HepG2 (cell line): ENCODE data around the gene LYRM1. TPM values are rescaled to one million over a fixed set of nuclear protein-coding genes. Genes with fewer than 3 reads are reported as not detected.

Source experiments
- ATAC-seq: fragments of 200-7000 bp; cut with Tn5 transposase; 3 replicates; pipeline ENCODE4 v1.9.1; 2020; ENCODE audit warnings: mild to moderate bottlenecking, moderate library complexity
- BruUV-seq: library from RNA; stranded (reverse); fragments of 400-500 nt; replicated peaks from 2 replicates; lab custom pipeline; 2021; lab: Mats Ljungman, UMichigan
- CTCF ChIA-PET: fragments of 300-600 bp; formaldehyde crosslinking; extraction: SDS; loops from one replicate; lab custom pipeline; 2021; ENCODE audit warnings: low total read pairs, inconsistent platforms, low intra/inter-chr PET ratio; lab: Yijun Ruan, JAX
- POLR2A ChIA-PET: fragments of 350-600 bp; sonication (Branson Sonifier 250); formaldehyde crosslinking; loops from one replicate; lab custom pipeline; 2020; ENCODE audit warnings: antibody characterized with exemption, inconsistent platforms; lab: Yijun Ruan, JAX
- DNase-seq: peaks from one replicate; pipeline ENCODE4 v3.0.0-alpha.2; 2015; ENCODE audit warnings: low spot score
- FAIRE-seq: peaks from 3 replicates; lab custom pipeline; 2011; peaks lifted over from hg19 to GRCh38; lab: Jason Lieb, UNC
- H2AFZ ChIP-seq: one replicate; pipeline ENCODE4 v1.6.1; 2011; ENCODE audit warnings: low read length, inconsistent platforms
- H3K27ac ChIP-seq: fragments of 300-600 bp; 3 replicates; pipeline ENCODE4 v1.8.0; 2011; ENCODE audit warnings: mixed run types, mild to moderate bottlenecking, mixed read lengths, low read length, inconsistent platforms; ENCODE audit not compliant: insufficient read depth; ENCODE audit errors: extremely low read length
- H3K27me3 ChIP-seq, 2 experiments: fragments of 200-600 bp in 1 of 2; 2 replicates in 1 of 2; 3 replicates in 1 of 2; pipeline versions ENCODE4 v1.6.0 to v1.8.0; 2011; ENCODE audit warnings: low read length in 2 of 2, mild to moderate bottlenecking in 2 of 2, moderate library complexity in 2 of 2, inconsistent platforms in 1 of 2; ENCODE audit not compliant: insufficient read depth in 2 of 2, control insufficient read depth in 1 of 2
- H3K36me3 ChIP-seq, 2 experiments: fragments of 200-600 bp in 1 of 2; replicated peaks in 1 of 2; 2 replicates in 1 of 2; 3 replicates in 1 of 2; pipeline versions ENCODE4 v1.5.1 to v1.8.0; 2011; ENCODE audit warnings: low read length in 2 of 2, inconsistent platforms in 1 of 2; ENCODE audit not compliant: insufficient read depth in 2 of 2, control insufficient read depth in 1 of 2
- H3K4me1 ChIP-seq: 2 replicates; pipeline ENCODE4 v1.5.1; 2012; ENCODE audit warnings: low read length, inconsistent platforms; ENCODE audit not compliant: insufficient read depth
- H3K4me2 ChIP-seq: 2 replicates; pipeline ENCODE4 v1.6.0; 2011; ENCODE audit warnings: low read depth, low read length, inconsistent platforms
- H3K4me3 ChIP-seq, 3 experiments: fragments of 200-600 bp in 1 of 3; sonication (generic), shearing (Covaris generic) in 1 of 3; replicated peaks in 1 of 3; 2 replicates each; pipeline ENCODE4 v1.5.1; 2011 to 2016; ENCODE audit warnings: low read length in 3 of 3, inconsistent platforms in 2 of 3, low read depth in 2 of 3, mild to moderate bottlenecking in 2 of 3, control low read depth in 1 of 3, mixed read lengths in 1 of 3; ENCODE audit not compliant: insufficient read depth in 1 of 3
- H3K79me2 ChIP-seq: one replicate; pipeline ENCODE4 v1.6.1; 2011; ENCODE audit warnings: low read length, inconsistent platforms; ENCODE audit not compliant: insufficient read depth
- H3K9ac ChIP-seq: 2 replicates; pipeline ENCODE4 v1.6.0; 2011; ENCODE audit warnings: mild to moderate bottlenecking, low read depth, low read length, inconsistent platforms; ENCODE audit not compliant: insufficient read depth
- H3K9me3 ChIP-seq: 2 replicates; pipeline ENCODE4 v1.5.1; 2012; ENCODE audit warnings: mild to moderate bottlenecking, low read length
- H4K20me1 ChIP-seq: 2 replicates; pipeline ENCODE4 v1.6.0; 2011; ENCODE audit warnings: inconsistent platforms, mild to moderate bottlenecking, low read length, moderate library complexity; ENCODE audit not compliant: insufficient read depth
- DNMT1 ChIP-seq: sonication (generic); formaldehyde crosslinking; IDR thresholded peaks from 2 replicates; pipeline ENCODE4 v1.5.1; 2020; ENCODE audit warnings: mild to moderate bottlenecking, missing genetic modification reagents
- FOXA1 ChIP-seq, 2 experiments: fragments of 450-650 bp in 1 of 2; sonication (generic) in 1 of 2; formaldehyde crosslinking in 1 of 2; IDR thresholded peaks; 2 replicates each; pipeline versions ENCODE4 v1.4.0 to v1.6.1; 2016 to 2020; ENCODE audit warnings: missing genetic modification reagents in 1 of 2
- POLR2AphosphoS5 ChIP-seq: IDR thresholded peaks from 2 replicates; pipeline ENCODE4 v1.6.1; 2012; ENCODE audit warnings: low read depth, low read length
- SOX13 ChIP-seq, 3 experiments: fragments of 450-650 bp in 1 of 3; sonication (generic) in 1 of 3; formaldehyde crosslinking in 1 of 3; IDR thresholded peaks in 2 of 3; conservative IDR thresholded peaks in 1 of 3; 2 replicates each; pipeline versions ENCODE4 v1.5.0 to v1.6.1; 2016 to 2020; ENCODE audit warnings: antibody characterized with exemption in 1 of 3, mild to moderate bottlenecking in 1 of 3, missing compliant biosample characterization in 1 of 3, missing genetic modification reagents in 1 of 3, moderate library complexity in 1 of 3
- SOX5 ChIP-seq: IDR thresholded peaks from 2 replicates; pipeline ENCODE4 v1.6.1; 2016; ENCODE audit warnings: borderline replicate concordance
- SOX6 ChIP-seq, 2 experiments: fragments of 450-650 bp in 1 of 2; sonication (generic) in 1 of 2; formaldehyde crosslinking in 1 of 2; IDR thresholded peaks; 2 replicates each; pipeline versions ENCODE4 v1.4.0 to v1.6.1; 2017 to 2020; ENCODE audit warnings: antibody characterized with exemption in 1 of 2, mild to moderate bottlenecking in 1 of 2, missing genetic modification reagents in 1 of 2
- ZBTB38 ChIP-seq: sonication (generic); formaldehyde crosslinking; IDR thresholded peaks from 2 replicates; pipeline ENCODE4 v1.5.1; 2020; ENCODE audit warnings: mild to moderate bottlenecking, missing genetic modification reagents
- ZNF652 ChIP-seq: IDR thresholded peaks from 2 replicates; pipeline ENCODE4 v1.6.1; 2016; ENCODE audit warnings: low read depth, borderline replicate concordance
- WGBS: methylation state at CpG from one replicate; pipeline ENCODE4 v1.1.6; 2017; ENCODE audit warnings: low lambda C conversion rate; 5-methylcytosine and 5-hydroxymethylcytosine counted together
- in situ Hi-C: cut with HindIII; loops from 2 replicates; pipeline ENCODE4 v1.10.0; 2017; ENCODE audit warnings: low pct_unique_long_range_greater_than_20kb; ENCODE audit not compliant: extremely low pct_ligation_motif_present
- intact Hi-C: fragments of 100-400 bp; cut with micrococcal nuclease; formaldehyde crosslinking; loops from one replicate; pipeline ENCODE4 v1.10.0; 2022; ENCODE audit not compliant: unreplicated experiment
- polyA plus RNA-seq, 8 experiments: library from polyadenylated mRNA; depleted of rRNA in 3 of 8; stranded (reverse) in 7 of 8; unstranded in 1 of 8; fragments of >200 nt; fragmentation: Illumina TruSeq in 4 of 8; extraction: Trizol in 4 of 8; gene quantifications; 2 replicates each; pipeline versions ENCODE4 v1.2.1 to v1.2.3, GENCODE V29; 2011 to 2016; ENCODE audit warnings: low read depth in 4 of 8, missing spikeins in 1 of 8, mixed read lengths in 1 of 8; ENCODE audit not compliant: insufficient read depth in 1 of 8
- total RNA-seq, 5 experiments: library from RNA; depleted of rRNA; stranded (reverse); fragments of >200 nt; fragmentation: Illumina TruSeq; extraction: Trizol; gene quantifications; 2 replicates each; pipeline ENCODE4 v1.2.3, GENCODE V29; 2016; ENCODE audit warnings: low read depth in 1 of 5
- TF ChIP-seq, protein P1 (sequence below): IDR thresholded peaks from 2 replicates; pipeline ENCODE4 v1.4.0; 2020; ENCODE audit warnings: mild to moderate bottlenecking, missing genetic modification reagents
- TF ChIP-seq, protein P2 (sequence below), 2 experiments: sonication (generic) in 1 of 2; formaldehyde crosslinking in 1 of 2; IDR thresholded peaks; 2 replicates each; pipeline versions ENCODE4 v1.5.1 to v1.6.1; 2011 to 2020; ENCODE audit warnings: borderline replicate concordance in 1 of 2, low read depth in 1 of 2, low read length in 1 of 2, mild to moderate bottlenecking in 1 of 2, missing genetic modification reagents in 1 of 2, moderate library complexity in 1 of 2
- TF ChIP-seq, protein P3 (sequence below): sonication (generic); formaldehyde crosslinking; IDR thresholded peaks from 2 replicates; pipeline ENCODE4 v1.9.0; 2021; ENCODE audit warnings: missing genetic modification reagents, mild to moderate bottlenecking, borderline replicate concordance
- TF ChIP-seq, protein P4 (sequence below): sonication (generic); formaldehyde crosslinking; IDR thresholded peaks from 2 replicates; pipeline ENCODE4 v1.8.0; 2022; ENCODE audit warnings: mild to moderate bottlenecking, missing genetic modification reagents, borderline replicate concordance

Gene LYRM1
- total and polyA plus RNA-seq, 2 of the 13 experiments (the other 11 are each of a cell fraction or from before 2014, with no cell fraction given), result 59.2 to 82.6 TPM

DNA sequence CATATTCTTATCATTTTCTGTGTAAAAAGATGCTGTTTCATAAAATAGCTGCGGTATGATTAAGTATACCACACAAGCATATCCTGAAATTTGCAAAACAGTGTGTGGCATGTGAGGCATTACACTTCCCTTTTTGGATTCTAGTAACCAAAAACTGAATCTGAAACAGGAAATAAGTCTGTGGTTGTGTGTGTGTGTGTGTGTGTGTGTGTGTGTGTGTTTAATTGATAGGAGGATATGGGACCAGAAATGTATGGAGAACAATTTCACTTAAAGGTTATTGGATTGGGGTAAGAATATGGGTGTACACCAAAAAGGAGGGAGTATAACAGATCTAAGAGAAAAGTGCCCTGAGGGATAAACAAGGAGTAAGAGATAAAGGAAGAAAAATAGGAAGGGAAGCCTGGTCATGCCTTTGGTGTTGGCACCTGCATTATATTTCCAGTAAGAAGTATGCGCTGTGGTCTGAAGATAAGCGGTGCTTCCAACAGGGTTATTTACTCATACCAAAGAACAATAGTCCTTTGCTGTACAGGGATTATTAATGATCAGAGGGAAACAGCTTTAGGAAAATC, 4.0 kb downstream of the LYRM1 start:
- 88% methylated on average over 3 of the region's 3 CpGs for WGBS
- no peak for ATAC-seq
- CTCF ChIA-PET, result no interaction called here
- no peaks in the 10 kb centered on the region; a peak in 1 of 5 replicates for H3K27me3 ChIP-seq
- POLR2A ChIA-PET, result no interaction called here
- no peak overlapping the region for H3K27ac ChIP-seq
- peaks cover 59% of the 10 kb centered on the region for H3K4me1 ChIP-seq
- no peak overlapping the region for H3K4me3 ChIP-seq
- in situ Hi-C loops, result no loop called here
- no peaks in the 10 kb centered on the region for H3K9me3 ChIP-seq
- intact Hi-C loops, result no loop called here
- no peak for FAIRE-seq
- DNase-seq, result peak; percentile 40
- no peak overlapping the region for H2AFZ ChIP-seq
- H4K20me1 ChIP-seq, result no peaks in the 10 kb centered on the region
- peaks cover 35% of the 10 kb centered on the region for H3K79me2 ChIP-seq
- no peak overlapping the region for H3K9ac ChIP-seq
- H3K4me2 ChIP-seq, result peak overlapping the region; percentile 2; the same call in 1 of the 2 replicates
- BruUV-seq, result no TSS peak
- H3K36me3 ChIP-seq, result no peaks in the 10 kb centered on the region; a peak in 1 of 5 replicates
- TF ChIP-seq SOX13 (IDR thresholded peaks at IDR 0.05), result 0 out of 2 replicates have a peak, but pooled peaks have one; percentile 27
- TF ChIP-seq SOX13 (CRISPR knock-in tag; conservative IDR thresholded peaks at IDR 0.05 in 1 of 2, IDR thresholded peaks at IDR 0.05 in 1 of 2), result peak in 1 of 2 experiments; percentile 90; a peak in 2 of 4 replicates
- TF ChIP-seq, protein P1, sequence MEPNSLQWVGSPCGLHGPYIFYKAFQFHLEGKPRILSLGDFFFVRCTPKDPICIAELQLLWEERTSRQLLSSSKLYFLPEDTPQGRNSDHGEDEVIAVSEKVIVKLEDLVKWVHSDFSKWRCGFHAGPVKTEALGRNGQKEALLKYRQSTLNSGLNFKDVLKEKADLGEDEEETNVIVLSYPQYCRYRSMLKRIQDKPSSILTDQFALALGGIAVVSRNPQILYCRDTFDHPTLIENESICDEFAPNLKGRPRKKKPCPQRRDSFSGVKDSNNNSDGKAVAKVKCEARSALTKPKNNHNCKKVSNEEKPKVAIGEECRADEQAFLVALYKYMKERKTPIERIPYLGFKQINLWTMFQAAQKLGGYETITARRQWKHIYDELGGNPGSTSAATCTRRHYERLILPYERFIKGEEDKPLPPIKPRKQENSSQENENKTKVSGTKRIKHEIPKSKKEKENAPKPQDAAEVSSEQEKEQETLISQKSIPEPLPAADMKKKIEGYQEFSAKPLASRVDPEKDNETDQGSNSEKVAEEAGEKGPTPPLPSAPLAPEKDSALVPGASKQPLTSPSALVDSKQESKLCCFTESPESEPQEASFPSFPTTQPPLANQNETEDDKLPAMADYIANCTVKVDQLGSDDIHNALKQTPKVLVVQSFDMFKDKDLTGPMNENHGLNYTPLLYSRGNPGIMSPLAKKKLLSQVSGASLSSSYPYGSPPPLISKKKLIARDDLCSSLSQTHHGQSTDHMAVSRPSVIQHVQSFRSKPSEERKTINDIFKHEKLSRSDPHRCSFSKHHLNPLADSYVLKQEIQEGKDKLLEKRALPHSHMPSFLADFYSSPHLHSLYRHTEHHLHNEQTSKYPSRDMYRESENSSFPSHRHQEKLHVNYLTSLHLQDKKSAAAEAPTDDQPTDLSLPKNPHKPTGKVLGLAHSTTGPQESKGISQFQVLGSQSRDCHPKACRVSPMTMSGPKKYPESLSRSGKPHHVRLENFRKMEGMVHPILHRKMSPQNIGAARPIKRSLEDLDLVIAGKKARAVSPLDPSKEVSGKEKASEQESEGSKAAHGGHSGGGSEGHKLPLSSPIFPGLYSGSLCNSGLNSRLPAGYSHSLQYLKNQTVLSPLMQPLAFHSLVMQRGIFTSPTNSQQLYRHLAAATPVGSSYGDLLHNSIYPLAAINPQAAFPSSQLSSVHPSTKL (CRISPR knock-in tag), result 0 out of 2 replicates have a peak, but pooled peaks have one; percentile 33
- TF ChIP-seq, protein P2, sequence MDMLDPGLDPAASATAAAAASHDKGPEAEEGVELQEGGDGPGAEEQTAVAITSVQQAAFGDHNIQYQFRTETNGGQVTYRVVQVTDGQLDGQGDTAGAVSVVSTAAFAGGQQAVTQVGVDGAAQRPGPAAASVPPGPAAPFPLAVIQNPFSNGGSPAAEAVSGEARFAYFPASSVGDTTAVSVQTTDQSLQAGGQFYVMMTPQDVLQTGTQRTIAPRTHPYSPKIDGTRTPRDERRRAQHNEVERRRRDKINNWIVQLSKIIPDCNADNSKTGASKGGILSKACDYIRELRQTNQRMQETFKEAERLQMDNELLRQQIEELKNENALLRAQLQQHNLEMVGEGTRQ (IDR thresholded peaks at IDR 0.05; ENCODE audit: low read depth, low read length), result no peak
- TF ChIP-seq, protein P2 (CRISPR knock-in tag; IDR thresholded peaks at IDR 0.05; ENCODE audit: borderline replicate concordance), result no peak
- TF ChIP-seq, protein P3, sequence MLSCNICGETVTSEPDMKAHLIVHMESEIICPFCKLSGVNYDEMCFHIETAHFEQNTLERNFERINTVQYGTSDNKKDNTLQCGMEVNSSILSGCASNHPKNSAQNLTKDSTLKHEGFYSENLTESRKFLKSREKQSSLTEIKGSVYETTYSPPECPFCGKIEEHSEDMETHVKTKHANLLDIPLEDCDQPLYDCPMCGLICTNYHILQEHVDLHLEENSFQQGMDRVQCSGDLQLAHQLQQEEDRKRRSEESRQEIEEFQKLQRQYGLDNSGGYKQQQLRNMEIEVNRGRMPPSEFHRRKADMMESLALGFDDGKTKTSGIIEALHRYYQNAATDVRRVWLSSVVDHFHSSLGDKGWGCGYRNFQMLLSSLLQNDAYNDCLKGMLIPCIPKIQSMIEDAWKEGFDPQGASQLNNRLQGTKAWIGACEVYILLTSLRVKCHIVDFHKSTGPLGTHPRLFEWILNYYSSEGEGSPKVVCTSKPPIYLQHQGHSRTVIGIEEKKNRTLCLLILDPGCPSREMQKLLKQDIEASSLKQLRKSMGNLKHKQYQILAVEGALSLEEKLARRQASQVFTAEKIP (CRISPR knock-in tag), result no peak
- TF ChIP-seq FOXA1 (IDR thresholded peaks at IDR 0.05), result no peak
- peak; percentile 36; the same call in 1 of the 2 replicates for TF ChIP-seq FOXA1 (CRISPR knock-in tag; IDR thresholded peaks at IDR 0.05)
- TF ChIP-seq ZNF652 (CRISPR knock-in tag), result no peak
- no peak for TF ChIP-seq SOX6 (IDR thresholded peaks at IDR 0.05)
- TF ChIP-seq SOX6 (CRISPR knock-in tag; IDR thresholded peaks at IDR 0.05), result peak; percentile 28; the same call in 1 of the 2 replicates
- no peak for TF ChIP-seq DNMT1 (CRISPR knock-in tag)
- no peak for TF ChIP-seq POLR2AphosphoS5
- TF ChIP-seq SOX5 (CRISPR knock-in tag), result peak; percentile 86
- TF ChIP-seq ZBTB38 (CRISPR knock-in tag), result no peak
- TF ChIP-seq, protein P4, sequence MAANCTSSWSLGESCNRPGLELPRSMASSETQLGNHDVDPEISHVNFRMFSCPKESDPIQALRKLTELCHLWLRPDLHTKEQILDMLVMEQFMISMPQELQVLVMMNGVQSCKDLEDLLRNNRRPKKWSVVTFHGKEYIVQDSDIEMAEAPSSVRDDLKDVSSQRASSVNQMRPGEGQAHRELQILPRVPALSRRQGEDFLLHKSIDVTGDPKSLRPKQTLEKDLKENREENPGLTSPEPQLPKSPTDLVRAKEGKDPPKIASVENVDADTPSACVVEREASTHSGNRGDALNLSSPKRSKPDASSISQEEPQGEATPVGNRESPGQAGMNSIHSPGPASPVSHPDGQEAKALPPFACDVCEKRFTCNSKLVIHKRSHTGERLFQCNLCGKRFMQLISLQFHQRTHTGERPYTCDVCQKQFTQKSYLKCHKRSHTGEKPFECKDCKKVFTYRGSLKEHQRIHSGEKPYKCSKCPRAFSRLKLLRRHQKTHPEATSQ (CRISPR knock-in tag), result no peak
